DND-41 (cell line): ENCODE data around the gene UST.

Experiments
- CTCF ChIP-seq: IDR thresholded peaks from 2 replicates; pipeline ENCODE4 v1.5.1; 2012; ENCODE audit warnings: borderline replicate concordance, low read length, moderate library complexity, mild to moderate bottlenecking; ENCODE audit not compliant: poor library complexity, severe bottlenecking; ENCODE audit errors: extremely low read depth
- EZH2 ChIP-seq: IDR thresholded peaks from 3 replicates; pipeline ENCODE4 v1.6.1; 2012; ENCODE audit warnings: borderline replicate concordance, low read depth, mild to moderate bottlenecking, moderate library complexity, low read length, inconsistent platforms; ENCODE audit not compliant: severe bottlenecking

GRCh38 chr6:149064660-149065015, 317.8 kb downstream of the UST start:
- TF ChIP-seq CTCF (no peak), EZH2 (no peak)
